CD14-positive monocyte (primary cell): ENCODE data around the gene CUTA. TPM values are rescaled to one million over a fixed set of nuclear protein-coding genes. Genes with fewer than 3 reads are reported as not detected.
A peak's percentile ranks its signal among the peaks of the same experiment; 100 is the strongest.

Experiments used
- DNase-seq, 3 donors: peaks; one replicate each; pipeline ENCODE4 v3.0.0-alpha.2; 2011 to 2022
- H2AFZ ChIP-seq: 2 replicates; pipeline ENCODE4 v1.6.0; 2012; ENCODE audit warnings: mild to moderate bottlenecking, low read depth, low read length, inconsistent platforms; ENCODE audit not compliant: insufficient read depth, poor library complexity, severe bottlenecking
- H3K27ac ChIP-seq, 2 donors: 1 replicate in 1 of 2; 2 replicates in 1 of 2; pipeline ENCODE4 v1.5.1; 2012 to 2013; ENCODE audit warnings: low read length in 2 of 2, control low read depth in 1 of 2, inconsistent platforms in 1 of 2, low read depth in 1 of 2, mild to moderate bottlenecking in 1 of 2
- H3K27me3 ChIP-seq, 2 donors: one replicate each; pipeline versions ENCODE4 v1.6.0 to v1.6.1; 2011 to 2013; ENCODE audit warnings: low read length in 2 of 2; ENCODE audit not compliant: control insufficient read depth in 2 of 2, insufficient read depth in 2 of 2
- H3K36me3 ChIP-seq, 2 donors: replicated peaks in 1 of 2; 1 replicate in 1 of 2; 2 replicates in 1 of 2; pipeline versions ENCODE4 v1.5.1 to v1.6.1; 2012 to 2013; ENCODE audit warnings: low read length in 2 of 2, control low read depth in 1 of 2, inconsistent platforms in 1 of 2, mild to moderate bottlenecking in 1 of 2; ENCODE audit not compliant: insufficient read depth in 2 of 2, control insufficient read depth in 1 of 2
- H3K4me1 ChIP-seq, 2 donors: 1 replicate in 1 of 2; 2 replicates in 1 of 2; pipeline versions ENCODE4 v1.5.1 to v1.6.1; 2012 to 2013; ENCODE audit warnings: low read length in 2 of 2, control low read depth in 1 of 2, inconsistent platforms in 1 of 2, mild to moderate bottlenecking in 1 of 2, moderate library complexity in 1 of 2; ENCODE audit not compliant: insufficient read depth in 2 of 2, control insufficient read depth in 1 of 2
- H3K4me2 ChIP-seq: replicated peaks from 2 replicates; pipeline ENCODE3; 2012; ENCODE audit warnings: low read length, moderate library complexity, mild to moderate bottlenecking; ENCODE audit not compliant: poor library complexity, severe bottlenecking; ENCODE audit errors: extremely low read depth
- H3K4me3 ChIP-seq, 3 experiments: fragments of 200-600 bp in 1 of 3; sonication (generic) in 1 of 3; replicated peaks in 1 of 3; 1 replicate in 2 of 3; 2 replicates in 1 of 3; pipeline ENCODE4 v1.5.1; 2011 to 2013; ENCODE audit warnings: low read length in 3 of 3, mild to moderate bottlenecking in 3 of 3, control low read depth in 2 of 3, low read depth in 2 of 3, inconsistent platforms in 1 of 3, moderate library complexity in 1 of 3
- H3K79me2 ChIP-seq: 2 replicates; pipeline ENCODE4 v1.6.0; 2012; ENCODE audit warnings: mild to moderate bottlenecking, control low read depth, inconsistent platforms, low read length, moderate library complexity; ENCODE audit not compliant: insufficient read depth
- H3K9ac ChIP-seq: 2 replicates; pipeline ENCODE4 v1.6.0; 2017; ENCODE audit warnings: low read length, mild to moderate bottlenecking; ENCODE audit not compliant: insufficient read depth, poor library complexity, severe bottlenecking
- H3K9me3 ChIP-seq, 2 donors: replicated peaks in 1 of 2; 1 replicate in 1 of 2; 2 replicates in 1 of 2; pipeline versions ENCODE4 v1.5.1 to v1.6.1; 2012 to 2013; ENCODE audit warnings: low read length in 2 of 2, control low read depth in 1 of 2; ENCODE audit not compliant: control insufficient read depth in 1 of 2, insufficient read depth in 1 of 2
- H4K20me1 ChIP-seq: 2 replicates; pipeline ENCODE4 v1.6.0; 2012; ENCODE audit warnings: mild to moderate bottlenecking, low read length, control low read depth, moderate library complexity; ENCODE audit not compliant: insufficient read depth
- H3K27ac Mint-ChIP-seq, 7 donors: one replicate each; pipeline ENCODE4 v1.8.0; 2020; ENCODE audit warnings: mild to moderate bottlenecking in 7 of 7, mixed read lengths in 7 of 7, moderate library complexity in 6 of 7, inconsistent platforms in 2 of 7
- H3K27me3 Mint-ChIP-seq, 3 donors: one replicate each; pipeline ENCODE4 v1.8.0; 2021 to 2022; ENCODE audit warnings: low read depth in 3 of 3, mild to moderate bottlenecking in 3 of 3, mixed read lengths in 3 of 3, moderate library complexity in 3 of 3, inconsistent platforms in 1 of 3
- H3K36me3 Mint-ChIP-seq, 2 donors: one replicate each; pipeline ENCODE4 v1.8.0; 2020; ENCODE audit warnings: mixed read lengths in 2 of 2, inconsistent platforms in 1 of 2, mild to moderate bottlenecking in 1 of 2
- H3K4me1 Mint-ChIP-seq: one replicate; pipeline ENCODE4 v1.8.0; 2020; ENCODE audit warnings: mild to moderate bottlenecking, mixed read lengths
- H3K4me3 Mint-ChIP-seq, 2 donors: one replicate each; pipeline ENCODE4 v1.8.0; 2020; ENCODE audit warnings: mild to moderate bottlenecking in 2 of 2, mixed read lengths in 2 of 2, moderate library complexity in 1 of 2
- H3K9me3 Mint-ChIP-seq, 7 donors: one replicate each; pipeline ENCODE4 v1.8.0; 2020 to 2022; ENCODE audit warnings: mixed read lengths in 7 of 7, mild to moderate bottlenecking in 6 of 7, moderate library complexity in 6 of 7, inconsistent platforms in 2 of 7
- WGBS: methylation state at CpG from one replicate; pipeline ENCODE4 v1.1.5; 2013; ENCODE audit warnings: missing lambda C conversion rate; ENCODE audit not compliant: insufficient coverage; 5-methylcytosine and 5-hydroxymethylcytosine counted together
- intact Hi-C, 2 donors: fragments of 100-400 bp; cut with micrococcal nuclease; formaldehyde crosslinking; loops; one replicate each; pipeline versions ENCODE4 v1.15.0 to v1.15.1; 2023
- polyA plus RNA-seq, 3 donors: library from polyadenylated mRNA; depleted of rRNA in 1 of 3; unstranded in 2 of 3; stranded (reverse) in 1 of 3; fragments of 300-500 nt in 2 of 3; fragments of >200 nt in 1 of 3; fragmentation: Illumina TruSeq in 2 of 3; gene quantifications; 1 replicate in 2 of 3; 2 replicates in 1 of 3; pipeline ENCODE4 v1.2.3, GENCODE V29; 2012 to 2021
- TF ChIP-seq, protein P1 (sequence below): fragments of 200-600 bp; IDR thresholded peaks from one replicate; pipeline ENCODE4 v1.8.0; 2022; ENCODE audit warnings: antibody characterized with exemption, mild to moderate bottlenecking

Gene CUTA
- polyA plus RNA-seq, 3 donors, result 137 to 160 (median 153) TPM

DNA sequence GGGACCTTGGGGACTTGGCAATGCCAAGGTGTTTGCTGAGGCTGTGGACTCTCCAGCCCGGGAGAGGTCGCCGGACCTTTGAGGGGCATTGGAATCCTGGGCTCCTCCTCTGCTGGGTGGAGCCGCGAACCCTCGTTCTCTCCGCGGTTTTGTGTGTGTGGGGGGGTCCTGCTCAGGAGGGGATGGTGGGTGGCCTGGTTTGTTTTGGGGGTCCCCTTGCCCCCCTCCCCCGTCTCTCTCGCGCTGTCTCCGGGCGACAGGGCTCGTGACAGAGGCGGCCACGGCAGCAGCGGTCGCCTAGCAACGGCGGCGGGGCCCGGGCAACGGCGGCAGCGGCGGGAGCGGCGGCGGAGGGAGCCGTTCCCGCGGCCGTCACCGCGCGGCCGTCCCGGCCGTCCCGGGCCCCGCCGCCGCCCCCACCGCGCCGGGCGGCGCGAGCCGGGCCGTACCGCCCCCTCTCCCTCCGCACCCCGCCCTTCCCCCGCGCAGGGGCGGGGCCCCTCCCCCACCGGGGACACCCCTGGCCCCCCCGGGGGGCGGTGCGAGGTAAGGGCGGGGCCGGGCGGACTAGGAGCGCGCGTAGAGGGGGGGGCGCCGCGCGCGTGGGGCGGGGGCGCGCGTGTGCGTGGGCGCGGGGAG is 9.8 kb upstream of the CUTA start:
- Mint-ChIP-seq H3K9me3 (peaks cover 0 to 7% (median 0%) of the 10 kb centered on the region in 7 donors), H3K4me1 (peaks cover 74% of the 10 kb centered on the region), H3K36me3 (peaks cover 2 to 13% of the 10 kb centered on the region in 2 donors), H3K27me3 (peaks cover 14 to 39% (median 23%) of the 10 kb centered on the region in 3 donors), H3K4me3 (peak overlapping the region; percentile 84 to 89), H3K27ac (peak overlapping the region in 5 of 7 donors; percentile 55 to 81 (median 77))
- Histone ChIP-seq H3K27me3 (peaks cover 0 to 3% of the 10 kb centered on the region in 2 donors), H3K9me3 (no peaks in the 10 kb centered on the region), H3K4me1 (peaks cover 54 to 65% of the 10 kb centered on the region in 2 donors), H3K9ac (no peak overlapping the region), H4K20me1 (no peaks in the 10 kb centered on the region), H3K4me2 (peak overlapping the region; percentile 74), H3K79me2 (no peaks in the 10 kb centered on the region), H3K36me3 (no peaks in the 10 kb centered on the region), H3K27ac (no peak overlapping the region), H2AFZ (no peak overlapping the region), H3K4me3 (peak overlapping the region; percentile 39 to 72 (median 44))
- peak in 2 of 3 donors; percentile 25 to 50 for DNase-seq
- TF ChIP-seq, protein P1, sequence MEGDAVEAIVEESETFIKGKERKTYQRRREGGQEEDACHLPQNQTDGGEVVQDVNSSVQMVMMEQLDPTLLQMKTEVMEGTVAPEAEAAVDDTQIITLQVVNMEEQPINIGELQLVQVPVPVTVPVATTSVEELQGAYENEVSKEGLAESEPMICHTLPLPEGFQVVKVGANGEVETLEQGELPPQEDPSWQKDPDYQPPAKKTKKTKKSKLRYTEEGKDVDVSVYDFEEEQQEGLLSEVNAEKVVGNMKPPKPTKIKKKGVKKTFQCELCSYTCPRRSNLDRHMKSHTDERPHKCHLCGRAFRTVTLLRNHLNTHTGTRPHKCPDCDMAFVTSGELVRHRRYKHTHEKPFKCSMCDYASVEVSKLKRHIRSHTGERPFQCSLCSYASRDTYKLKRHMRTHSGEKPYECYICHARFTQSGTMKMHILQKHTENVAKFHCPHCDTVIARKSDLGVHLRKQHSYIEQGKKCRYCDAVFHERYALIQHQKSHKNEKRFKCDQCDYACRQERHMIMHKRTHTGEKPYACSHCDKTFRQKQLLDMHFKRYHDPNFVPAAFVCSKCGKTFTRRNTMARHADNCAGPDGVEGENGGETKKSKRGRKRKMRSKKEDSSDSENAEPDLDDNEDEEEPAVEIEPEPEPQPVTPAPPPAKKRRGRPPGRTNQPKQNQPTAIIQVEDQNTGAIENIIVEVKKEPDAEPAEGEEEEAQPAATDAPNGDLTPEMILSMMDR, result no peak
- WGBS, result 0% methylated on average over 35 of the region's 79 CpGs
- intact Hi-C loops, result no loop called here

DNA sequence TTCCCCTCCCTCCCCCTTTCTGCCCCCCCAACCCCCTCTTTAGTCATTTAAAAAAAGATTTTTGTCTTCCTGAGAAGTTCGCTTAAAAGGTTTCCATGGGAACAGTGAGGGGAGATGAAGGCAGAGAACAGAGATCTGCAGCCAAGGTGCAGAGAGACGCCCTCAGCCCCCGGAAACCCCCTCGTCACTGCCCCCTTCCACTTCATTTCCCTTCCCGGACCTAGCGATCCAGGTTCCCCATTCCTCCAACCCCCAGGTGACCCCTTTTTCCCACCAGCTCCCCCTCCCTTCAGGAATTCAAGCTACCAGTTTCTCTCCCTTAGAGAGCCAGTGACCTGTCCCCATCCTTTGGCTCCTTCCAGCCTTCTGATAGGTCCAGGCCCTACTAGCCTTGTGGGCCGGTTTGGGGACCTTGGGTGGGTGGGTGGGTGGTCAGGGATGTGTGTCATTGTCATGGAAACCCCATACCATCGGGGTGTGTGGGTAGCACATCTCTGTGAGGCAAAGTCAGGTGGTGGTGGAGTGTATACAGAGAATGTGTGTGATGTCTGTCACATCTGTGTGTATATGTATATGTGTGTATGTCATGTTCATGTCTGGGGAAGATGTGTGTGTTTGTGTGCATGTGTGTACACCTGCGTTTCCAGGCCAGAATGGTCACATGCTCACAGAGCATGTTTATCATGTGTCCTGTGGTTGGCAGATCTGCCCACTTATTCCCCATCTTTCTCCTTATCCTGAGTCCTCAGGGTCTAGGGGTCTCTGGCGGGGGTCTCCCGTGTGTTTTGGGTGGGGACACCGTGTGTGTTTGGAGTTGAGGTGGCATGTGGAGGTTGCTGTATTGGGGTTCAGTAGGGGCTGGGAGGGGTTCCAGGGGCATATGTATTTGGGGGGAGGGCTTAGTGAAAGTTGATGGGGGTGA is 8.9 kb upstream of the CUTA start:
- H4K20me1 ChIP-seq, result no peaks in the 10 kb centered on the region
- 7% methylated on average over 8 of the region's 12 CpGs for WGBS
- no peak overlapping the region for H3K9ac ChIP-seq
- H3K4me3 Mint-ChIP-seq, result peak overlapping the region; percentile 86 to 96
- no peaks in the 10 kb centered on the region for H3K79me2 ChIP-seq
- DNase-seq, result peak in 1 of 3 donors; percentile 35
- H3K27ac ChIP-seq, result no peak overlapping the region
- H2AFZ ChIP-seq, result no peak overlapping the region
- H3K36me3 Mint-ChIP-seq, result peaks cover 2 to 11% of the 10 kb centered on the region in 2 donors
- intact Hi-C loops, result no loop called here
- H3K4me2 ChIP-seq, result peak overlapping the region; percentile 86
- no peaks in the 10 kb centered on the region for H3K36me3 ChIP-seq
- H3K27me3 Mint-ChIP-seq, result peaks cover 7 to 36% (median 15%) of the 10 kb centered on the region in 3 donors
- H3K4me3 ChIP-seq, result peak overlapping the region in 2 of 3 experiments; percentile 39 to 76
- TF ChIP-seq, protein P1, result no peak
- peaks cover 46 to 56% of the 10 kb centered on the region in 2 donors for H3K4me1 ChIP-seq
- H3K9me3 Mint-ChIP-seq, result peaks cover 0 to 7% (median 0%) of the 10 kb centered on the region in 7 donors
- H3K4me1 Mint-ChIP-seq, result peaks cover 66% of the 10 kb centered on the region
- no peaks in the 10 kb centered on the region for H3K27me3 ChIP-seq
- H3K9me3 ChIP-seq, result no peaks in the 10 kb centered on the region
- peak overlapping the region in 6 of 7 donors; percentile 65 to 81 (median 78) for H3K27ac Mint-ChIP-seq
